B cell (primary cell): Measurements from ENCODE around the gene BHLHE40.

Source experiments
- CTCF ChIP-seq: fragments of 200-600 bp; IDR thresholded peaks from one replicate; pipeline ENCODE4 v1.8.0; 2022; ENCODE audit warnings: antibody characterized with exemption, mild to moderate bottlenecking
- EZH2 ChIP-seq: IDR thresholded peaks from 2 replicates; pipeline ENCODE4 v1.6.1; 2012; ENCODE audit warnings: borderline replicate concordance, low read depth, mild to moderate bottlenecking, moderate library complexity, low read length; ENCODE audit not compliant: insufficient read depth, poor library complexity, severe bottlenecking

DNA sequence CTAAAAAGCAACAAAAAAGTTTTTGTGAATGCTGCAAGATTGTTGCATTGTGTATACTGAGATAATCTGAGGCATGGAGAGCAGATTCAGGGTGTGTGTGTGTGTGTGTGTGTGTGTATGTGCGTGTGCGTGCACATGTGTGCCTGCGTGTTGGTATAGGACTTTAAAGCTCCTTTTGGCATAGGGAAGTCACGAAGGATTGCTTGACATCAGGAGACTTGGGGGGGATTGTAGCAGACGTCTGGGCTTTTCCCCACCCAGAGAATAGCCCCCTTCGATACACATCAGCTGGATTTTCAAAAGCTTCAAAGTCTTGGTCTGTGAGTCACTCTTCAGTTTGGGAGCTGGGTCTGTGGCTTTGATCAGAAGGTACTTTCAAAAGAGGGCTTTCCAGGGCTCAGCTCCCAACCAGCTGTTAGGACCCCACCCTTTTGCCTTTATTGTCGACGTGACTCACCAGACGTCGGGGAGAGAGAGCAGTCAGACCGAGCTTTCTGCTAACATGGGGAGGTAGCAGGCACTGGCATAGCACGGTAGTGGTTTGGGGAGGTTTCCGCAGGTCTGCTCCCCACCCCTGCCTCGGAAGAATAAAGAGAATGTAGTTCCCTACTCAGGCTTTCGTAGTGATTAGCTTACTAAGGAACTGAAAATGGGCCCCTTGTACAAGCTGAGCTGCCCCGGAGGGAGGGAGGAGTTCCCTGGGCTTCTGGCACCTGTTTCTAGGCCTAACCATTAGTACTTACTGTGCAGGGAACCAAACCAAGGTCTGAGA, 4.7 kb downstream of the BHLHE40 start:
- TF ChIP-seq EZH2 (no peak), CTCF (no peak)
